Measurements from ENCODE around the gene MYH11. TPM values are rescaled to one million over a fixed set of nuclear protein-coding genes. Genes with fewer than 3 reads are reported as not detected.

Gene MYH11
- total RNA-seq, 2 donors from 2014 or later, result 0.09 to 0.29 TPM

- Mint-ChIP-seq H3K27ac (no peak overlapping the region), H3K4me1 (no peaks in the 10 kb centered on the region), H3K27me3 (ENCODE audit: insufficient read depth) (peaks cover 2% of the 10 kb centered on the region), H3K9me3 (no peaks in the 10 kb centered on the region), H3K4me3 (no peak overlapping the region), H3K36me3 (ENCODE audit: low read depth) (no peaks in the 10 kb centered on the region)
- Histone ChIP-seq H3K9me3 (ENCODE audit: control insufficient read depth, low read length) (no peaks in the 10 kb centered on the region), H3K9ac (ENCODE audit: extremely low read depth, low read length, poor library complexity, severe bottlenecking) (no peak overlapping the region), H3K36me3 (ENCODE audit: control insufficient read depth, insufficient read depth, low read length) (no peaks in the 10 kb centered on the region), H3K4me1 (ENCODE audit: control insufficient read depth, insufficient read depth, low read length) (no peaks in the 10 kb centered on the region), H3K4me3 (ENCODE audit: low read length) (no peak overlapping the region), H3K27ac (ENCODE audit: low read depth, low read length) (no peak overlapping the region), H3K27me3 (ENCODE audit: control insufficient read depth, insufficient read depth, low read length, poor library complexity, severe bottlenecking) (no peaks in the 10 kb centered on the region)
- TF ChIP-seq CTCF (conservative IDR thresholded peaks at IDR 0.05), result no peak
- 88 to 96% methylated on average over 4 to 6 of the region's 6 CpGs for WGBS, 2 experiments (ENCODE audit: insufficient coverage in 1 of 2, insufficient read length in 1 of 2)
- DNase-seq, result no peak
Observed at GRCh38 chr16:15898654-15899053, 41.8 kb upstream of the MYH11 start.

GRCh38 chr16:15897834-15898254, 41.0 kb upstream of the MYH11 start:
- no peaks in the 10 kb centered on the region for H3K9me3 Mint-ChIP-seq

GRCh38 chr16:15897121-15897780, 40.4 kb upstream of the MYH11 start:
- H3K9ac ChIP-seq (ENCODE audit: extremely low read depth, low read length, poor library complexity, severe bottlenecking), result no peak overlapping the region
- H3K27me3 Mint-ChIP-seq (ENCODE audit: insufficient read depth), result peaks cover 4% of the 10 kb centered on the region
- no peak overlapping the region for H3K4me3 Mint-ChIP-seq
- DNase-seq, result no peak
- no peaks in the 10 kb centered on the region for H3K36me3 Mint-ChIP-seq (ENCODE audit: low read depth)
- no peak overlapping the region for H3K4me3 ChIP-seq (ENCODE audit: low read length)
- no peak overlapping the region for H3K27ac Mint-ChIP-seq
- no peak for TF ChIP-seq CTCF (conservative IDR thresholded peaks at IDR 0.05)
- no peak overlapping the region for H3K27ac ChIP-seq (ENCODE audit: low read depth, low read length)
- WGBS, 2 experiments (ENCODE audit: insufficient coverage in 1 of 2, insufficient read length in 1 of 2), result 92% methylated on average over 8 of the region's 8 CpGs
- no peaks in the 10 kb centered on the region for H3K36me3 ChIP-seq (ENCODE audit: control insufficient read depth, insufficient read depth, low read length)
- no peaks in the 10 kb centered on the region for H3K9me3 Mint-ChIP-seq
- no peaks in the 10 kb centered on the region for H3K9me3 ChIP-seq (ENCODE audit: control insufficient read depth, low read length)
- H3K4me1 Mint-ChIP-seq, result no peaks in the 10 kb centered on the region
- H3K27me3 ChIP-seq (ENCODE audit: control insufficient read depth, insufficient read depth, low read length, poor library complexity, severe bottlenecking), result no peaks in the 10 kb centered on the region
- H3K4me1 ChIP-seq (ENCODE audit: control insufficient read depth, insufficient read depth, low read length), result no peaks in the 10 kb centered on the region

More at GRCh38 chr16:15897834-15898254, 41.0 kb upstream of the MYH11 start:
- H3K27me3 Mint-ChIP-seq (ENCODE audit: insufficient read depth), result peaks cover 4% of the 10 kb centered on the region
- no peaks in the 10 kb centered on the region for H3K9me3 ChIP-seq (ENCODE audit: control insufficient read depth, low read length)
- no peaks in the 10 kb centered on the region for H3K4me1 Mint-ChIP-seq
- no peak overlapping the region for H3K9ac ChIP-seq (ENCODE audit: extremely low read depth, low read length, poor library complexity, severe bottlenecking)
- DNase-seq, result no peak
- whole genome bisulfite sequencing, 2 experiments (ENCODE audit: insufficient coverage in 1 of 2, insufficient read length in 1 of 2), result 67 to 81% methylated on average over 3 to 5 of the region's 5 CpGs
- no peak for TF ChIP-seq CTCF (conservative IDR thresholded peaks at IDR 0.05)
- no peaks in the 10 kb centered on the region for H3K27me3 ChIP-seq (ENCODE audit: control insufficient read depth, insufficient read depth, low read length, poor library complexity, severe bottlenecking)
- H3K4me3 ChIP-seq (ENCODE audit: low read length), result no peak overlapping the region
- no peak overlapping the region for H3K27ac Mint-ChIP-seq
- H3K4me3 Mint-ChIP-seq, result no peak overlapping the region
- H3K36me3 ChIP-seq (ENCODE audit: control insufficient read depth, insufficient read depth, low read length), result no peaks in the 10 kb centered on the region
- H3K27ac ChIP-seq (ENCODE audit: low read depth, low read length), result no peak overlapping the region
- H3K36me3 Mint-ChIP-seq (ENCODE audit: low read depth), result no peaks in the 10 kb centered on the region
- H3K4me1 ChIP-seq (ENCODE audit: control insufficient read depth, insufficient read depth, low read length), result no peaks in the 10 kb centered on the region
